Adrenal gland (tissue), 12 donors: ENCODE data around the gene SLC31A2. TPM values are rescaled to one million over a fixed set of nuclear protein-coding genes. Genes with fewer than 3 reads are reported as not detected.
A peak's percentile ranks its signal among the peaks of the same experiment; 100 is the strongest.

ENCODE experiments used
- DNase-seq, 7 donors: peaks; one replicate each; pipeline ENCODE4 v3.0.0-alpha.2; 2019 to 2020
- H3K27ac ChIP-seq, 5 donors: fragments of 200-600 bp; sonication (generic) in 4 of 5; 1 replicate in 3 of 5; 2 replicates in 2 of 5; pipeline versions ENCODE4 v1.5.1 to v1.8.0; 2016 to 2020; ENCODE audit warnings: mild to moderate bottlenecking in 1 of 5
- H3K27me3 ChIP-seq: fragments of 200-600 bp; 2 replicates; pipeline ENCODE4 v1.8.0; 2021
- H3K36me3 ChIP-seq, 2 donors: fragments of 200-600 bp; replicated peaks in 1 of 2; 1 replicate in 1 of 2; 2 replicates in 1 of 2; pipeline versions ENCODE4 v1.5.1 to v1.8.0; 2018 to 2022
- H3K4me1 ChIP-seq, 2 donors: fragments of 200-600 bp; replicated peaks in 1 of 2; 1 replicate in 1 of 2; 2 replicates in 1 of 2; pipeline versions ENCODE4 v1.5.1 to v1.8.0; 2018 to 2021
- H3K4me3 ChIP-seq, 4 donors: fragments of 200-600 bp; sonication (generic) in 3 of 4; one replicate each; pipeline ENCODE4 v1.5.1; 2016 to 2018
- H3K9me3 ChIP-seq, 3 donors: fragments of 200-600 bp; sonication (generic) in 1 of 3; replicated peaks in 1 of 3; 1 replicate in 2 of 3; 2 replicates in 1 of 3; pipeline versions ENCODE4 v1.5.1 to v1.8.0; 2016 to 2021
- CTCF ChIP-seq, 6 experiments: fragments of 450-650 bp in 4 of 6; fragments of 200-600 bp in 2 of 6; sonication (generic) in 1 of 6; IDR thresholded peaks; 1 replicate in 5 of 6; 2 replicates in 1 of 6; pipeline versions ENCODE4 v1.5.1 to v1.8.0; 2016 to 2021; ENCODE audit warnings: antibody characterized with exemption in 6 of 6, mild to moderate bottlenecking in 2 of 6, moderate library complexity in 1 of 6
- POLR2A ChIP-seq, 2 donors: fragments of 450-650 bp; IDR thresholded peaks; one replicate each; pipeline ENCODE4 v1.6.1; 2017; ENCODE audit warnings: antibody characterized with exemption in 2 of 2, mild to moderate bottlenecking in 2 of 2, moderate library complexity in 1 of 2
- WGBS, 4 donors: extraction: QIAGEN DNeasy Blood & Tissue Kit in 2 of 4; methylation state at CpG; one replicate each; pipeline versions ENCODE4 v1.1.5 to v1.1.7; 2013 to 2017; 5-methylcytosine and 5-hydroxymethylcytosine counted together
- intact Hi-C, 2 donors: fragments of 100-400 bp; cut with DNase I; formaldehyde crosslinking; loops; one replicate each; pipeline versions ENCODE4 v1.14.1 to v1.15.0; 2022 to 2023
- polyA plus RNA-seq, 3 donors: library from polyadenylated mRNA; stranded (reverse); fragments of 200-250 nt in 2 of 3; fragments of 350-450 nt in 1 of 3; fragmentation: Illumina TruSeq in 1 of 3; extraction: RNeasy Lipid Tissue Mini Kit (QIAGEN cat#74804) in 1 of 3; gene quantifications; one replicate each; pipeline ENCODE4 v1.2.3, GENCODE V29; 2013 to 2014
- total RNA-seq, 9 donors: library from RNA; depleted of rRNA in 4 of 9; stranded (reverse); fragments of >200 nt in 4 of 9; fragments of 120-200 nt in 1 of 9; fragmentation: NEBNext Ultra II Directional in 1 of 9; extraction: Animal tissue kit (Norgen Biotek cat#: 25700) in 1 of 9; gene quantifications; one replicate each; pipeline versions ENCODE4 v1.1.0 to v1.2.4, GENCODE V29; 2013 to 2023
- donor health status: healthy with polysubstance abuse.
- donor health status: Bipolar disorder and iron deficiency.
- donor health status: DM: yes; HTN: yes; CAD: no.
- donor health status: DM: no; HTN: no; CAD: no.
- donor health status: DM: no; HTN: no; CAD: no.
- donor health status: DM: yes; HTN: yes; CAD: no.

Gene SLC31A2
- total and polyA plus RNA-seq, 12 donors: 9.1 to 50.8 (median 20.9) TPM

GRCh38 chr9:113131689-113132151 is 19.1 kb upstream of the SLC31A2 start:
- whole genome bisulfite sequencing, 4 donors: 2 to 14% (median 11%) methylated on average over 3 of the region's 3 CpGs
- intact Hi-C loops: no loop called here
- Histone ChIP-seq H3K9me3 (no peaks in the 10 kb centered on the region), H3K4me1 (no peaks in the 10 kb centered on the region), H3K27ac (no peak overlapping the region), H3K4me3 (no peak overlapping the region), H3K27me3 (no peaks in the 10 kb centered on the region), H3K36me3 (no peaks in the 10 kb centered on the region)
- TF ChIP-seq POLR2A (IDR thresholded peaks at IDR 0.05): no peak
- no peak for TF ChIP-seq CTCF (IDR thresholded peaks at IDR 0.05)
- peak in 1 of 7 donors; percentile 36 for DNase-seq

GRCh38 chr9:113137196-113138168 is 13.3 kb upstream of the SLC31A2 start:
- H3K27ac ChIP-seq: no peak overlapping the region
- intact Hi-C loops: no loop called here
- WGBS, 4 donors: 74 to 84% (median 78%) methylated on average over 8 to 9 of the region's 9 CpGs
- H3K36me3 ChIP-seq: no peaks in the 10 kb centered on the region
- H3K9me3 ChIP-seq: no peaks in the 10 kb centered on the region
- H3K4me3 ChIP-seq: no peak overlapping the region
- H3K4me1 ChIP-seq: no peaks in the 10 kb centered on the region
- no peaks in the 10 kb centered on the region for H3K27me3 ChIP-seq
- TF ChIP-seq CTCF (IDR thresholded peaks at IDR 0.05) (no peak), POLR2A (IDR thresholded peaks at IDR 0.05) (no peak)
- DNase-seq: peak in 1 of 7 donors; percentile 19

DNA sequence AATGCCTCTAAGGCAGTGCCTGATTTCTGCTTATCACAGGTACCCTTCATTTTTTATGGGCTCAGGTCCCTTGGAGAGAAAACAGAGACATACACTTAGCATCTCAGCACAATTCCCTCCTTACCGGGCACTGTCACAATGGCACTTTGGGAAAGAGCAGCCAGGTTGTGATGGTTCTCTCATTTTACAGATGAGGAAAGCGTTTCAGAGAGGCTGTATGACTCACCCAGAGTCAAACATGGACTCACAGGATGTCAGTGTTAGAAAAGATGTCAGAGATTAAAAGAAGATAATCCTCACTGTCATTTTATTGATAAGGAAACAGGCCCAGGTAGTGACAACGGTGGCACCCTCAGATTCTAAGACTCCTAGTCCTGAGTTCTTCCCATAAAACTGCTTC is 12.0 kb upstream of the SLC31A2 start:
- intact Hi-C loops: no loop called here

More for the DNA sequence above, 12.0 kb upstream of the SLC31A2 start:
- WGBS, 4 donors: 71 to 81% (median 71%) methylated on average over 3 of the region's 3 CpGs
- no peaks in the 10 kb centered on the region for H3K4me1 ChIP-seq
- H3K27me3 ChIP-seq: no peaks in the 10 kb centered on the region
- no peaks in the 10 kb centered on the region for H3K9me3 ChIP-seq
- no peaks in the 10 kb centered on the region for H3K36me3 ChIP-seq
- DNase-seq: no peak
- TF ChIP-seq CTCF (IDR thresholded peaks at IDR 0.05) (no peak), POLR2A (IDR thresholded peaks at IDR 0.05) (no peak)
- H3K27ac ChIP-seq: no peak overlapping the region
- H3K4me3 ChIP-seq: no peak overlapping the region
